Left lung (tissue), 10 donors: ENCODE measurements around the gene NCAM2. TPM values are rescaled to one million over a fixed set of nuclear protein-coding genes. Genes with fewer than 3 reads are reported as not detected.

ENCODE experiments used
- ATAC-seq: fragments of 200-7000 bp; cut with Tn5 transposase; one replicate; pipeline ENCODE4 v1.9.1; 2020; ENCODE audit warnings: moderate library complexity
- DNase-seq, 4 donors: peaks; one replicate each; pipeline ENCODE4 v3.0.0-alpha.2; 2013 to 2020
- H3K27ac ChIP-seq, 2 donors: fragments of 200-600 bp; sonication (generic) in 1 of 2; one replicate each; pipeline versions ENCODE4 v1.5.0 to v1.8.0; 2020 to 2021
- H3K27me3 ChIP-seq, 2 donors: fragments of 200-600 bp; sonication (generic) in 1 of 2; one replicate each; pipeline versions ENCODE4 v1.5.0 to v1.8.0; 2020 to 2021
- H3K36me3 ChIP-seq, 2 donors: fragments of 200-600 bp; sonication (generic) in 1 of 2; one replicate each; pipeline versions ENCODE4 v1.5.0 to v1.8.0; 2020 to 2021
- H3K4me1 ChIP-seq, 2 donors: fragments of 200-600 bp; one replicate each; pipeline ENCODE4 v1.8.0; 2021
- H3K4me3 ChIP-seq, 2 donors: fragments of 200-600 bp; sonication (generic) in 1 of 2; one replicate each; pipeline versions ENCODE4 v1.5.0 to v1.8.0; 2020 to 2021; ENCODE audit warnings: mild to moderate bottlenecking in 1 of 2
- H3K9me3 ChIP-seq, 2 donors: fragments of 200-600 bp; sonication (generic) in 1 of 2; one replicate each; pipeline versions ENCODE4 v1.5.0 to v1.8.0; 2020 to 2021
- CTCF ChIP-seq, 2 donors: fragments of 200-600 bp; sonication (generic) in 1 of 2; IDR thresholded peaks; one replicate each; pipeline versions ENCODE4 v1.5.0 to v1.8.0; 2021; ENCODE audit warnings: antibody characterized with exemption in 2 of 2
- intact Hi-C, 2 donors: fragments of 100-400 bp; cut with DNase I; formaldehyde crosslinking; loops; one replicate each; pipeline versions ENCODE4 v1.11.2 to v1.14.2; 2022
- polyA plus RNA-seq, 6 donors: library from polyadenylated mRNA; unstranded; fragments of 120-200 nt; gene quantifications; one replicate each; pipeline ENCODE4 v1.2.1, GENCODE V29; 2013; ENCODE audit not compliant: insufficient read length in 6 of 6
- total RNA-seq, 2 donors: library from RNA; stranded (reverse); fragmentation: NEBNext Ultra II Directional; extraction: Animal tissue kit (Norgen Biotek cat#: 25700); gene quantifications; one replicate each; pipeline ENCODE4 v1.2.1, GENCODE V29; 2021
- donor health status: DM: no; HTN: yes; CAD: no.
- donor health status: DM: no; HTN: no; CAD: no.

NCAM2 gene
- total and polyA plus RNA-seq, 8 donors: 3.3 to 30.4 (median 4.6) TPM

GRCh38 chr21:21406921-21407320 lies 408.7 kb downstream of the NCAM2 start:
- no peak overlapping the region for H3K27ac ChIP-seq
- no peaks in the 10 kb centered on the region for H3K27me3 ChIP-seq
- intact Hi-C loops: no loop called here
- DNase-seq: no peak
- no peaks in the 10 kb centered on the region for H3K36me3 ChIP-seq
- no peak for TF ChIP-seq CTCF (IDR thresholded peaks at IDR 0.05)
- ATAC-seq: no peak
- H3K4me1 ChIP-seq: no peaks in the 10 kb centered on the region
- H3K9me3 ChIP-seq: peaks cover 0 to 16% of the 10 kb centered on the region in 2 donors
- no peak overlapping the region for H3K4me3 ChIP-seq

GRCh38 chr21:21412096-21412495 lies 413.9 kb downstream of the NCAM2 start:
- Histone ChIP-seq H3K27me3 (no peaks in the 10 kb centered on the region), H3K36me3 (no peaks in the 10 kb centered on the region), H3K4me3 (no peak overlapping the region), H3K4me1 (no peaks in the 10 kb centered on the region), H3K9me3 (no peaks in the 10 kb centered on the region), H3K27ac (no peak overlapping the region)
- DNase-seq: no peak
- no peak for TF ChIP-seq CTCF (IDR thresholded peaks at IDR 0.05)
- ATAC-seq: no peak
- intact Hi-C loops: no loop called here

- Histone ChIP-seq H3K36me3 (no peaks in the 10 kb centered on the region), H3K27me3 (no peaks in the 10 kb centered on the region), H3K4me1 (no peaks in the 10 kb centered on the region), H3K27ac (no peak overlapping the region), H3K9me3 (no peaks in the 10 kb centered on the region), H3K4me3 (no peak overlapping the region)
- TF ChIP-seq CTCF (IDR thresholded peaks at IDR 0.05): no peak
- intact Hi-C loops: no loop called here
- DNase-seq: no peak
- no peak for ATAC-seq
These were observed 417.5 kb downstream of the NCAM2 start for GRCh38 chr21:21415741-21416140.

- DNase-seq (no peak), ATAC-seq (peak; percentile 75)
- Histone ChIP-seq H3K36me3 (no peaks in the 10 kb centered on the region), H3K9me3 (peaks cover 0 to 2% of the 10 kb centered on the region in 2 donors), H3K27ac (peak overlapping the region in 1 of 2 donors; percentile 68), H3K27me3 (no peaks in the 10 kb centered on the region), H3K4me3 (no peak overlapping the region), H3K4me1 (no peaks in the 10 kb centered on the region)
- intact Hi-C loops: no loop called here
- no peak for TF ChIP-seq CTCF (IDR thresholded peaks at IDR 0.05)
These were observed 436.7 kb downstream of the NCAM2 start for GRCh38 chr21:21434944-21435343.

- H3K4me1 ChIP-seq: no peaks in the 10 kb centered on the region
- TF ChIP-seq CTCF (IDR thresholded peaks at IDR 0.05): no peak
- DNase-seq: peak in 1 of 4 donors; percentile 2
- peak overlapping the region in 1 of 2 donors; percentile 68 for H3K27ac ChIP-seq
- no peaks in the 10 kb centered on the region for H3K36me3 ChIP-seq
- ATAC-seq: peak; percentile 82
- intact Hi-C loops: no loop called here
- peaks cover 0 to 5% of the 10 kb centered on the region in 2 donors for H3K9me3 ChIP-seq
- H3K27me3 ChIP-seq: no peaks in the 10 kb centered on the region
- no peak overlapping the region for H3K4me3 ChIP-seq
These were observed 437.9 kb downstream of the NCAM2 start for GRCh38 chr21:21436012-21436534.
